ENCODE results near the gene GBF1.

The GBF1 gene

GRCh38 chr10:102234888-102235597 lies 10.3 kb upstream of the GBF1 start:
- H3K4me3 ChIP-seq (ENCODE audit: low read depth, low read length): no peak overlapping the region
- DNase-seq (ENCODE audit: low read depth): no peak
- TF ChIP-seq, protein P1, sequence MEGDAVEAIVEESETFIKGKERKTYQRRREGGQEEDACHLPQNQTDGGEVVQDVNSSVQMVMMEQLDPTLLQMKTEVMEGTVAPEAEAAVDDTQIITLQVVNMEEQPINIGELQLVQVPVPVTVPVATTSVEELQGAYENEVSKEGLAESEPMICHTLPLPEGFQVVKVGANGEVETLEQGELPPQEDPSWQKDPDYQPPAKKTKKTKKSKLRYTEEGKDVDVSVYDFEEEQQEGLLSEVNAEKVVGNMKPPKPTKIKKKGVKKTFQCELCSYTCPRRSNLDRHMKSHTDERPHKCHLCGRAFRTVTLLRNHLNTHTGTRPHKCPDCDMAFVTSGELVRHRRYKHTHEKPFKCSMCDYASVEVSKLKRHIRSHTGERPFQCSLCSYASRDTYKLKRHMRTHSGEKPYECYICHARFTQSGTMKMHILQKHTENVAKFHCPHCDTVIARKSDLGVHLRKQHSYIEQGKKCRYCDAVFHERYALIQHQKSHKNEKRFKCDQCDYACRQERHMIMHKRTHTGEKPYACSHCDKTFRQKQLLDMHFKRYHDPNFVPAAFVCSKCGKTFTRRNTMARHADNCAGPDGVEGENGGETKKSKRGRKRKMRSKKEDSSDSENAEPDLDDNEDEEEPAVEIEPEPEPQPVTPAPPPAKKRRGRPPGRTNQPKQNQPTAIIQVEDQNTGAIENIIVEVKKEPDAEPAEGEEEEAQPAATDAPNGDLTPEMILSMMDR (IDR thresholded peaks at IDR 0.05; ENCODE audit: control insufficient read depth, extremely low read depth, insufficient read depth): no peak

- H3K4me3 ChIP-seq (ENCODE audit: low read depth, low read length): no peak overlapping the region
- TF ChIP-seq, protein P1 (IDR thresholded peaks at IDR 0.05; ENCODE audit: control insufficient read depth, extremely low read depth, insufficient read depth): no peak
- no peak for DNase-seq (ENCODE audit: low read depth)
Measured at GRCh38 chr10:102235598-102235920, 9.8 kb upstream of the GBF1 start.

GRCh38 chr10:102236006-102236405 lies 9.3 kb upstream of the GBF1 start:
- TF ChIP-seq, protein P1 (IDR thresholded peaks at IDR 0.05; ENCODE audit: control insufficient read depth, extremely low read depth, insufficient read depth): no peak
- no peak overlapping the region for H3K4me3 ChIP-seq (ENCODE audit: low read depth, low read length)
- DNase-seq (ENCODE audit: low read depth): no peak

GRCh38 chr10:102237711-102238252 lies 7.5 kb upstream of the GBF1 start:
- DNase-seq (ENCODE audit: low read depth): no peak
- TF ChIP-seq, protein P1 (IDR thresholded peaks at IDR 0.05; ENCODE audit: control insufficient read depth, extremely low read depth, insufficient read depth): no peak
- no peak overlapping the region for H3K4me3 ChIP-seq (ENCODE audit: low read depth, low read length)

- DNase-seq (ENCODE audit: low read depth): no peak
- no peak overlapping the region for H3K4me3 ChIP-seq (ENCODE audit: low read depth, low read length)
- TF ChIP-seq, protein P1 (IDR thresholded peaks at IDR 0.05; ENCODE audit: control insufficient read depth, extremely low read depth, insufficient read depth): no peak
Measured at GRCh38 chr10:102240467-102241031, 4.8 kb upstream of the GBF1 start.

DNA sequence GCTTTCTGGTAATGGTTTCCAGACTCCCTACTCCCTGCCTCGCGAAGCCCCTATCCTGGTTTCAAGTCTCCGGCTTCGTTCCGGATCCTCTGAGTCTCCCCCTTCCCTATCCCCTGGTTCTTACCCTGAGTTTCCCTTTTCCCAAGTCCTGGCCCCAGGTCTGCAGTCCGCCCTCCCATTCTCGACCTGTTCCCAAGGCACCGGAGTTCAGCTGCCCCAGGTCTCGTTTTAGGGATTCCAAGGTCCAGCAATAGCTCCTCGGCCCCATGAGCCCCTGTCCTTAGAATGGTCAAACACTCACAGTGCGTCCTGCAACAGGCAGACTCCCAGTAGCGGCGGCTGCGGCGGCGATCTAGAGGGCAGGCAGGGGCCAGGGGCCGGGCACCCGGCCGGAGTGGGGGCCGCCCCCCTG lies 4.3 kb upstream of the GBF1 start:
- TF ChIP-seq, protein P1 (IDR thresholded peaks at IDR 0.05; ENCODE audit: control insufficient read depth, extremely low read depth, insufficient read depth): no peak
- peak overlapping the region; percentile 47 for H3K4me3 ChIP-seq (ENCODE audit: low read depth, low read length)
- no peak for DNase-seq (ENCODE audit: low read depth)
